Hepatocyte (in vitro differentiated cells): ENCODE data around the gene TMPO.

Experiments
- EZH2 ChIP-seq: fragments of 200-600 bp; sonication (generic); IDR thresholded peaks from 2 replicates; pipeline ENCODE4 v1.6.1; 2016; ENCODE audit warnings: antibody characterized with exemption, mild to moderate bottlenecking, borderline replicate concordance
- TF ChIP-seq, protein P1 (sequence below): fragments of 200-600 bp; sonication (generic); IDR thresholded peaks from 2 replicates; pipeline ENCODE4 v1.5.1; 2016; ENCODE audit warnings: antibody characterized with exemption, mild to moderate bottlenecking; ENCODE audit not compliant: poor library complexity

DNA sequence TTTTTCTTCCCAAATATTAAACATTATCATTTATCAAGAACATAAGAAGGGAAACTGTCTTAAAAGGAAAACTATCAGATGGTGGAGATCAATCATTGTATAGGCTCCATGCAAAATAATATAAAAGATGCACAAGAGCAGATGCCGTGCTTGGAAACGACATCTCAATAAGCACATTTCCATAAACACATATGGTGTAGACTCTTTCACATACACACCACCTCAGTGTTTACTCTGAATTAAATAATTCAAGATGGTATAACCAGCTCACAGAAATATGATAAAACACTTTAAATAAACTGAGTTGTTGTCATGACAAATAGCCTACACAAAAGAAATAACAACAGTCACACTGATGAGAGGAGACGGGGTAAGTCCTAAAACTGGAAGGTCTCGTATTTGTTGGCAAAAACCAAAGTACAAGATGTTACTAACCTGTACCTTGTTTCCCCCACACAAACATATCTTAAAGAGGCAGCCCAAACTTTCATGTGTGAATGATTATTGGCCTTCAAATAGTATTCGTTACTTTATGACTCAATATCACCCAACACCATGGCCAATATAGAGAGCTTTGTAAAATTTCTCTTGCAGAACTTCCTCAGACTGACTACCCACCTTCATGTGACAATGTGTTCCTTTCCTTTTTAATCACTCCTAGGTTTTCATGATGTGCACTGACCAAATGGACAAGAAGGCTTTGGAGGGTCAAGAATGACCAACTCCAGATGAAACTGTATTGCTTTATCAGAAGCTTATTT is 48.6 kb upstream of the TMPO start:
- TF ChIP-seq, protein P1, sequence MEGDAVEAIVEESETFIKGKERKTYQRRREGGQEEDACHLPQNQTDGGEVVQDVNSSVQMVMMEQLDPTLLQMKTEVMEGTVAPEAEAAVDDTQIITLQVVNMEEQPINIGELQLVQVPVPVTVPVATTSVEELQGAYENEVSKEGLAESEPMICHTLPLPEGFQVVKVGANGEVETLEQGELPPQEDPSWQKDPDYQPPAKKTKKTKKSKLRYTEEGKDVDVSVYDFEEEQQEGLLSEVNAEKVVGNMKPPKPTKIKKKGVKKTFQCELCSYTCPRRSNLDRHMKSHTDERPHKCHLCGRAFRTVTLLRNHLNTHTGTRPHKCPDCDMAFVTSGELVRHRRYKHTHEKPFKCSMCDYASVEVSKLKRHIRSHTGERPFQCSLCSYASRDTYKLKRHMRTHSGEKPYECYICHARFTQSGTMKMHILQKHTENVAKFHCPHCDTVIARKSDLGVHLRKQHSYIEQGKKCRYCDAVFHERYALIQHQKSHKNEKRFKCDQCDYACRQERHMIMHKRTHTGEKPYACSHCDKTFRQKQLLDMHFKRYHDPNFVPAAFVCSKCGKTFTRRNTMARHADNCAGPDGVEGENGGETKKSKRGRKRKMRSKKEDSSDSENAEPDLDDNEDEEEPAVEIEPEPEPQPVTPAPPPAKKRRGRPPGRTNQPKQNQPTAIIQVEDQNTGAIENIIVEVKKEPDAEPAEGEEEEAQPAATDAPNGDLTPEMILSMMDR: no peak
- TF ChIP-seq EZH2: no peak
